Measurements from ENCODE around the gene COA1.
A peak's percentile ranks its signal among the peaks of the same experiment; 100 is the strongest.
"Not testable (repeated sequence)": the region's sequence is repeated elsewhere in the genome, so short reads cannot be mapped to it uniquely, and the experiment has no call there.

The COA1 gene, protein sequence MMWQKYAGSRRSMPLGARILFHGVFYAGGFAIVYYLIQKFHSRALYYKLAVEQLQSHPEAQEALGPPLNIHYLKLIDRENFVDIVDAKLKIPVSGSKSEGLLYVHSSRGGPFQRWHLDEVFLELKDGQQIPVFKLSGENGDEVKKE

DNA sequence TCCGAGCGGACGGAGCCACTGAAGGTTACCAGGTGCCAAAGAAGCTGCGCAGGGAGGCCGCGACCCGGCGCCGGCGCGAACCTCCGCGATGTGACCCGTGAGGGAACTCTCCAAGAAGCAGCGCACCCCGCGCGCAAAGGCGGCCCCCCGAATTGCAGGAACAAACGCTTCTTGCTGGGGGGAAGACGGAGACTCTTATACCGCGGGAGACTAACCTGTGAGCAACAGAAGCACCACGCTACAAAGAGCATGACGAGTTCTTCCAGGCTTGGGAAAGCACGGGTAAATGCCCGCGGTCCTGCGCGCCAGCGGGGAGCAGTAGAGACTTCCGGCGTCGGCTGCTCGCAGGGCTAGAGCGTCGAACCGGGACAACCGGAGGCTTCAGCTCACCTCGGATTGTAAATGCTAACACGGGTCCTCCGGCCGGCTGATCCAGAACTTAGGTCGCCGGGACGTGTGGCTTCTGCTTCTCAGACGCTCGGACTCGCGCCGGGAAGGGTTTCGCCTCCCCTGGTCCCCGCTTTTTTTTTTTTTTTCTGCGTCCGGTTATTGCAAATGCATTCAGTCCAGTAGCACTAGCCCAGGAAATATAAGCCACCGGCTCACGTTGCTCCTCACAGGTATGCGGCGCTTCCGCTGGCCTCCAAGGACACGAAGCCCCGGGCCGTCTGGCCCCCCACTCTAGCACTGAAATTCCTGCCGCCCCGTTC, at the start of gene COA1:
Gene COA1, minus strand, starts transcription at position 310 of the 710 bp plus-strand sequence. CDS start 80,909 bp downstream, outside the sequence.
- peak; percentile 95 for DNase-seq

DNA sequence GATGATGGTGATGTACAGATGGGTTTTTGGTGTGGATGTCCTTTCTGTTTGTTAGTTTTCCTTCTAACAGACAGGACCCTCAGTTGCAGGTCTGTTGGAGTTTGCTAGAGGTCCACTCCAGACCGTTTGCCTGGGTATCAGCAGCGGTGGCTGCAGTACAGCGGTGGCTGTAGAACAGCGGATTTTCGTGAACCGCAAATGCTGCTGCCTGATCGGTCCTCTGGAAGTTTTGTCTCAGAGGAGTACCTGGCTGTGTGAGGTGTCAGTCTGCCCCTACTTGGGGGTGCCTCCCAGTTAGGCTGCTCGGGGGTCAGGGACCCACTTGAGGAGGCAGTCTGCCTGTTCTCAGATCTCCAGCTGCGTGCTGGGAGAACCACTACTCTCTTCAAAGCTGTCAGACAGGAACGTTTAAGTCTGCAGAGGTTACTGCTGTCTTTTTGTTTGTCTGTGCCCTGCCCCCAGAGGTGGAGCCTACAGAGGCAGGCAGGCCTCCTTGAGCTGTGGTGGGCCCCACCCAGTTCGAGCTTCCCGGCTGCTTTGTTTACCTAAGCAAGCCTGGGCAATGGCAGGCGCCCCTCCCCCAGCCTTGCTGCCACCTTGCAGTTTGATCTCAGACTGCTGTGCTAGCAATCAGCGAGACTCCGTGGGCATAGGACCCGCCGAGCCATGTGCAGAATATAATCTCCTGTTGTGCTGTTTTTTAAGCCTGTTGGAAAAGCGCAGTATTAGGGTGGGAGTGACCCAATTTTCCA, 49.1 kb upstream of the COA1 start:
- DNase-seq, result not testable (repeated sequence)

DNA sequence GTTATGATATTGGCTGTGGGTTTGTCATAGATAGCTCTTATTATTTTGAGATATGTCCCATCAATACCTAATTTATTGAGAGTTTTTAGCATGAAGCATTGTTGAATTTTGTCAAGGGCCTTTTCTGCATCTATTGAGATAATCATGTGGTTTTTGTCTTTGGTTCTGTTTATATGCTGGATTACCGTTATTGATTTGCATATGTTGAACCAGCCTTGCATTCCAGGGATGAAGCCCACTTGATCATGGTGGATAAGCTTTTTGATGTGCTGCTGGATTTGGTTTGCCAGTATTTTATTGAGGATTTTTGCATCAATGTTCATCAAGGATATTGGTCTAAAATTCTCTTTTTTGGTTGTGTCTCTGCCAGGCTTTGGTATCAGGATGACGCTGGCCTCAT, 45.9 kb upstream of the COA1 start:
- not testable (repeated sequence) for DNase-seq

DNA sequence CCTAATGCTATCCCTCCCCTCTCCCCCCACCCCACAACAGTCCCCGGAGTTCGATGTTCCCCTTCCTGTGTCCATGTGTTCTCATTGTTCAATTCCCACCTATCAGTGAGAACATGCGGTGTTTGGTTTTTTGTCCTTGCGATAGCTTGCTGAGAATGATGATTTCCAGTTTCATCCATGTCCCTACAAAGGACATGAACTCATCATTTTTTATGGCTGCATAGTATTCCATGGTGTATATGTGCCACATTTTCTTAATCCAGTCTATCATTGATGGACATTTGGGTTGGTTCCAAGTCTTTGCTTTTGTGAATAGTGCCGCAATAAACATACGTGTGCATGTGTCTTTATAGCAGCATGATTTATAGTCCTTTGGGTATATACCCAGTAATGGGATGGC, 43.9 kb upstream of the COA1 start:
- not testable (repeated sequence) for DNase-seq

DNA sequence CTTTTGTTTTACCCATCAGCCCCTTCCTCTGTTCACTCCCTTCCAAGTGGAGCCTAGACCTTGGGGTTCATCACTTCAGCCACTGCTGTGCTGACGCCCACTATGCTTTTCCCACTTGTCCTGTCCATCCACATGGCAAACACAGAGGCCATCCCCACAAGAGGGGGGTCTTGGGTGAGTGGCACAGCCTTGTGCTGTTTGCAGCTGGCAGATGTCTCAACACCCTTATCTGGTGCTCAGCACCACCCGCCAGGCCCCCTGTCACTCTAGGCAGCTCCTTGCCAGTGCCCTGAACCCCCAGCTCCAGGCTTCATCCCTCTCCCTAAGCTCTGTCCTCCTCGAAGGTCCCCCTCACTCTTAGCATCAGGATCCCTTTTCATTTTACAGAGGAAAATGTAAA, 42.2 kb upstream of the COA1 start:
- no peak for DNase-seq

DNA sequence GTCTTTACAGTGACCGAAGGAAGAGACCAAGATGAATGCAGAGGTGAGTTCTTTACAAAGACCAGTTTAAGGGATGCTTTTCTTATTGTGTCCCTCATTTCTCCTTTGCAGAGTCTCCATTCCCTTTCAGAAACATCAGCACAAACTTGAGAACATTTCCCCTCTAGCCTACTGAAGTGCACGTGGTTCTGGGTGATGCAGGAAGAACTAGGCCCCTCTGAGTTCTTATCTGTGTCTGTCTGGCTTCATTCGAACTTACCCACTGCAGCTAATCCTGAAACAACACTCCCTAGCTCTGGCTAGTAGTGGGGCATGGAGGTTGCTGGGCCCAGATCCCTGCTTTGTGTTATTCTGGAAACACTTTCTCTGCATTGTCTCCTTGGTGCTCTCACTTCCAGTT, 41.8 kb upstream of the COA1 start:
- DNase-seq, result no peak

DNA sequence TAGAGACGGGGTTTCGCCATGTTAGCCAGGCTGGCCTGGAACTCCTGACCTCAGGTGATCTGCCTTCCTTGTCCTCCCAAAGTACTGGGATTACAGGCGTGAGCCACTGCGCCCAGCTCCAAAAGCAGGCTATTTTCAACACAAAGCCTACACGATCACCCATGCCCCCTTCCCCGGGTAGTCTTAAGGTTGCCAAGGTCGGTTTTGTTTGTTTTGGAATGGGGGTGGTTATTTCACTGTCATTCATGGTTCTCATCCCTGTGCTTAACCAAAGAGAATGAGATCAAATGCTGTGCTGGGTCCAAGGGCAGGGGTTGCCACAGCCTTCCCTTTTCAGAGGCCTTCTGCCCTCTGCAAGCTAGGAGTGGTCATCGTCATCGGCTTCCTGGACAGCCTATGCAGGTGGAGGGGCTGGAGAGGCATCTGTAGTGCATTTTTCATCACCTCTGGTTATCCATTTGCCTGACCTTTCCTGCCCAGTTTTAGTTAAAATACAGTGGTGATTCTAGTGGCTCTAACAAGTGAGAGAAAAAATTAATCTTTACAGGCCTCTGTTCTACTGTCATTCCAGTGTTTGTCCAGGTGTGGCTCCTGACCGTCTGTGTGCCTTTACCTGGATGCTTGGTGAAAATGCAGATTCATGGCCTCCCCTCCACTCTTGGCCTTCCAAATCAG, 40.6 kb upstream of the COA1 start:
- no peak for DNase-seq

DNA sequence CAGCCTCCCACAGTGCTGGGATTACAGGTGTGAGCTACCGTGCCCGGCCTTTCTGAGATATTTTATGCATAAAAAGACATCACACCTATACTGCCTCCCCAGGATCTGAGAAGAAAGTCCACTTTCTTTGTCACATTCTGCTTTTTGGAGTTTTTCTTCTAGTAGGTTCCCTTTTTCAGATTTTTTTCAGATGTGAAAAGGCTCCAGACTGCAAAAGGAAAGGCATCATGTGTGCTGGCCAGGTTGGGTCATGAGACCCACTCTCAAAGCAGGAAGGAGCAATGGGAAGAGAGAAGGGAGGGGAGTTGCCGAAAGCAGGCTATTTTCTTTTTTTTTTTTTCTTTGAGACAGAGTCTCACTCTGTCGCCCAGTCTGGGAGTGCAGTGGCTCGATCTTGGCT, 40.0 kb upstream of the COA1 start:
- DNase-seq, result peak; percentile 32

DNA sequence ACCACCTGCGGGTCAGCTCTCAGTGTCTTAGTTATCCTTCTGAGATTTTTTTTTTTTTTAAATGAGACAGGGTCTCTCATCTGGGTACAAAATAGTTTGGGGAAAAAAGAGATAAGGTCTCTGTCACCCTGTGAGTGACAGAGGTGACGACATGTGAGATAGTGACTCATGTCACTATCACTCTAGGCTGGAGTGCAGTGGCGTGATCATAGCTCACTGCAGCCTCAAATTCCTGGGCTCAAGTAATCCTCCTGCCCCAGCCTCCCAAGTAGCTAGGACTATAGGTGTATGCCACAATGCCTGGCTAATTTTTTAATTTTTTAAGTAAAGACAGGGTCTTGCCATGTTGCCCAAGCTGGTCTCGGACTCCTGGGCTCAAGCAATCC, 39.6 kb upstream of the COA1 start:
- DNase-seq, result peak; percentile 28

DNA sequence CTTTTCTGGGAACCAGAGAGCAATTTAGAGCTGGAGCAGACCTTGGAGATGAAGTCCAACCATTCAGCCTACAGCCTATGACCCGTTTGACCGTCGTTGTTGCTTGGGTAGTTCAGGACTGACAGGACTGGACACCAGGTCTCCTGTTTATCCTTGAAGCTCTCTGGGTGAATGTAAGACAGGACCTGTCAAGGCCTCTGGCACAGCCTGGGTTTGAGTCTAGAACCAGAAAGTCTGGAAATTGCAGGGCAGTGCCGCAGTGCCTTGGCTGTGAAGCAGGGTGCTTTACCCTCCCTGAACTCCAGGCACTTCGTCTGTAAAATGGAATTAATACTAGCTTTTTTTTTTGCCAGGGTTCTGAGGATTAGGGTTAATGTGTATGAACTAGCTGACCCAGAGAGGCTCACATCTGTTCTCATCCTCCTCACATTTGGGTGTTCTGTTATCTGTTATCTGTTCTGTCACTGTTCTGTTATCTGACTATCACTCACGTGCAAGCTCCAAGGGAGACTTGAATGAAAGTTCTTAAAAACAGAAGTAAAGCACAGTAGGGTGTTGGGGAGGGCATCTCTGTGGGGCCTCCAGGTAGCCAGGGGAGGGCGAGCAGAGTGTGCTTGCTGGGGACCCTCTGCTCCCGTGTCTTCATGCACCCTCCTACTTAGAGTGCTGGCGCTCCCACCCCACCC, 39.0 kb upstream of the COA1 start:
- DNase-seq, result no peak

DNA sequence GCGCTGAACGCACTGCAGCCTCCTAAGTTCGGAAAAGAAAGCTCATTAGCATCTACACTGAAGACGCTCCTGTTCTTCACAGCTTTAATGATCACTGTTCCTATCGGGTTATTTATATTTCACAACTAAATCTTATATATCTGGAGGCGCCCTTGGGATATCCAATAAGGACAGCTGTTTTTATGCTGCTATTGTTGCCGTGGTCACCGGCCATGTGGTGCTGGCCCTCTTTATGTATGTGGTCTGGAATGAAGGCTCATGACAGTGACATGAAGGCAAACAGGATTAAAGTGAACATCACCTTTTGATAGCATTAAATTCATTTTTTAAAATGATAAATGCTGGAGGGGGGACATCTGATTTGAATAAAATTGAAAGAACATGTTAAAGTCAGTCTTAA, 38.0 kb upstream of the COA1 start:
- DNase-seq, result no peak

DNA sequence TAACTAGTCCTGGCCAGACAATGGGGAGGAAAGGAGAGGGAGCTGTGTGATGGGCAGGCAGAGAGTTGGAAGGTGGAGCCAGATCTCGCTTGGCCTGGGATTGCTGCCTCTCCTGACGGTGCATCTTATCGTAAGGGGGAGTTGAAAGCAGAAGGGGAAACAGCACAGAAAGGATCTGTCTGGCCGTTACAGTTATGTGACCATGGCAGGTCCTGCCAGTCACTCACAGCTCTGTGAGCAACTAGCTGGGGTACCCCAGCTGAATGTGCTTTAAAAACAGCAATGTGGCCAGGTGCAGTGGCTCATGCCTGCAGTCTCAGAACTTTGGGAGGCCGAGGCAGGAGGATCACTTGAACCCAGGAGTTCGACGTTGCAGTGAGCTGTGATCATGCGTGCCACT, 37.2 kb upstream of the COA1 start:
- peak; percentile 27 for DNase-seq

DNA sequence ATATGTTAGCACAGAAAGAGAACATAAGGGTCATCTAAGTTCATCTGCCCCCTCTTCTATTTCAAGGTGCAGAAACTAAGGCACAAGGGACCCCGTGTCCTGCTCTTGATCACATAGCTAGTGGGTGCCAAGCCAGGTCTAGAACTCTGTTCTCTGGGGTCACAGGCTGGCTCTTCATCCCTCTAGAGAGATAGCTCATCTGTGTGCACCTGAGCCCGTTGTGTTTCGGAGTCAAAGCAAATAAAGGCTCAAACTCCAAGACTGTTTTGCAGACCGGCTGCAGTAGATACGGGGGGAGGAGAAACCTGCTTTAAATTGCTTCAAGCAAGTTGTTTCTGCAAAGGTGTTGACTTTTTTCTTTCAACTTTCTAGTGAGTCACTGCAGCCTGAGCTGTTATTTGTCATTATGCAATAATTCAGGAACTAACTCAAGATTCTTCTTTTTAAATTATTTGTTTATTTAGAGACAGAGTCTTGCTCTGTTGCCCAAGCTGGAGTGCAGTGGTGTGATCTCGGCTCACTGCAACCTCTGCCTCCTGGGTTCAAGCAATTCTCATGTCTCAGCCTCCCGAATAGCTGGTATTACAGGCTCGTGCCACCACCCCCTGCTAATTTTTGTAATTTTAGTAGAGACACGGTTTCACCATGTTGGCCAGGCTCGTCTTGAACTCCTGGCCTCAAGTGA, 35.6 kb upstream of the COA1 start:
- DNase-seq, result peak; percentile 55

DNA sequence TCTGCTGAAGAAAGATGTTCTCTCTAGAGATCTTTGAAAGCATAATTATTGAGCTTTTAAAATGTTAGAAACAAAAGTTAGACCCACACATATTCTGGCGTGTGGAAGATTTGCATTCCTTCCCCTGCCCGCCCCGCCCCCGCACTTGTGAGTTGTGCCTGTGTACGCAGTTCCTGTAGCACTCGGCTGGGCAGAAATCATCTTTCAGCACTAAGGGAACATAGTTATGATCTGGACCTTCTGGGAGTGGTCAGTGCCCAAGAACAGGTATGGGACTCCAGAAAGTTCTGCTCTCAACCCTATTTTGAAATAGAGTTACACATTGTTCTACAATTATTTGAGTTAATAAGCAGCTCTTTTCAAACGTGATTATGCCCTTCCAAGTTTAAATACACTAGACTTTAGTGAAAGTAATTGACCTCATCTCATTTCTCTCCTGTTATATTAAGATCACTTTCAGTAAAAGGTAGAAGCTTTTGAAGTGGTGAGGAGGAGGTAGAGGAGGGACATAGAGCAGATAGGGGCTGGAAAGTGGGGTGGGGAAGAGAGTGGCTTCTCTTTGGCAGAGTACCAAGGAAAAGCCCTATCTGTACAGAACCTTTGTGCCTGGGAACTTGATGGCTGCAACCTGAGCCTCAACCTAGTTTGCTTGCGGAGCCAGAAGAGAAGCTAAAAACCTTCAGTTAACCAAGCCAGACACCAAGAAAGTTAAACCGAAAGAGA, 34.9 kb upstream of the COA1 start:
- peak; percentile 84 for DNase-seq

DNA sequence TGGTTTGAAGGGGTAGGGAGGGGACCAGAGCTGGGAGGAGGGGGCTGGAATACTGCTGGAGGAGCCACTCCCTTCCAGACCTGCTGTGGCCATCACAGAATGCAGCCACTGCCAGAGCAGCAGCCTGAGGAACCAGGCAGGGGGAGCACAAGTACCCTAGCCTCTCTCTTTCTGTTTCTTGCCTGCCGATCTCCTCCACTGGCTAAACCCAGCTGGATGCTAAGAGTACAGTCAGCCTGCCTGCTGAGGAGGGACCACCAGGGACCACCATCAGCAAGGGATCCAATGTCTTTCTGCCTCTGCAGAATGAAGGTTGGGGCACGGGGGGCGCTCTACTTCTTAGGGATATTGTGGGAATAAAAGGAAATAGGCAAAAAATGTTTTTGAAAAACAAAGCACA, 33.9 kb upstream of the COA1 start:
- DNase-seq, result no peak

DNA sequence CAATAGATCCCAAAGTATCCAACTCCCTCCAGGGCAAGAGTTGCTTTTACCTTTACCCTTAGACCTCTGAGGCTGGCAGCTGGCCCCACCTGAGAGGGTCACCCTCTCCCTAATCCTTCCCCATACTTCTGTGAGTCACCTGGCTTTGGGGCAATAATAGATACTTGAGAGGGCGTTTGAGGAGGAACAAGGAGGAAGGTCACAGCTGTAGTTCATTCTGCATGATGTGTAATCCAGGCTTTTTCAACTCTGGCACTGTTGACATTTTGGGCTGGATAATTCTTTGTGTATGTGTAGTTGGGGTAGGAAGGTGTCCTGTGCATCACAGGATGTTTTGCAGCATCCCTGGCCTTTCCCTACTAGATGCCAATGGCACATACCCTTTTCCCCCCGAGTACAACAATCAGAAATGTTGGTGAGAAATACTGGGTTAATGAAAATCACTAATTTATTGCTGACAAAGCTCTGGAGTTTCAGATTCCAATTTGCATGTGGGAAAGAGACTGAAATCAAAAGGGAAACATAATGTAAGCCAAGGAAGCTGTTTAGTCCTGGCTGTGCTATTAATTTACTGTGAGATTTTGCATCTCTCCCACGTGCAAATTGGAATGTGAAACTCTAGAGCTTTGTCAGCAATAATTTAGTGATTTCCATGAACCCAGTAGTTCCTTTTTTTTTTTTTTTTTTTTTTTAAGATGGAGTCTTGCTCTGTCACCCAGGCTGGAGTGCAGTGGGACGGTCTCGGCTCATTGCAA, 32.8 kb upstream of the COA1 start:
- peak; percentile 87 for DNase-seq

DNA sequence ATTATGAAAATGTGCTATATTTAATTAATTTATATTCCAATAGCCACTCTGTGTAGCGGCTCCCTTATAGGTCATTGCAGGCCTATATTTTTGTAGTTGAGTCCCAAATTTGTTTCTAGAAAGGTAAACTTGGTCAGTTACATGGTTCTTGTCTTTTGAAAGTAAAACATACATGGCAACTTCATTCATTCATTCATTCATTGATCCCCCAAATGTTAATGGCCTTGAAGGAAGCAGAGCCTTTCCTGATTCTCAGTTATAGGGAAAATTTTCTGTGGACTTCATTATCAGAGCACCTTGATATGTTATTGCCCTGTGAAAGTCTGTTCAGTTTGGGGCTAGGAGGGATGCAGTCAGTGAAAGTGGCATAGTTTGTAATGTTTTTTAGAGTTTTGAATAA, 32.1 kb upstream of the COA1 start:
- DNase-seq, result no peak

DNA sequence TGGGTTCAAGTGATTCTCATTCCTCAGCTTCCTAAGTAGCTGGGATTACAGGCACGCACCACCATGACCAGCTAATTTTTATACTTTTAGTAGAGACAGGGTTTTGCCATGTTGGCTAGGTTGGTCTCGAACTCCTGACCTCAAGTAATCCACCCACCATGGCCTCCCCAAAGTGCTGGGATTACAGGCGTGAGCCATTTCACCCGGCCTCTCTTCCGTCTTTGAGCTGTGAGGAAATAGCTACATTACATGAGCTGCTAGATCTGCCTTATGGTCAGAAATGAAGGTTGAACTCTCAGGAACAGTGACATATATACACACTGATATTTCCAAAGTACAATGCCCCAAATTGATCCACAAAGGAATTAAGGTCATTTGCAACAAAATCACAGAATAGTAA, 31.5 kb upstream of the COA1 start:
- DNase-seq, result peak; percentile 28

DNA sequence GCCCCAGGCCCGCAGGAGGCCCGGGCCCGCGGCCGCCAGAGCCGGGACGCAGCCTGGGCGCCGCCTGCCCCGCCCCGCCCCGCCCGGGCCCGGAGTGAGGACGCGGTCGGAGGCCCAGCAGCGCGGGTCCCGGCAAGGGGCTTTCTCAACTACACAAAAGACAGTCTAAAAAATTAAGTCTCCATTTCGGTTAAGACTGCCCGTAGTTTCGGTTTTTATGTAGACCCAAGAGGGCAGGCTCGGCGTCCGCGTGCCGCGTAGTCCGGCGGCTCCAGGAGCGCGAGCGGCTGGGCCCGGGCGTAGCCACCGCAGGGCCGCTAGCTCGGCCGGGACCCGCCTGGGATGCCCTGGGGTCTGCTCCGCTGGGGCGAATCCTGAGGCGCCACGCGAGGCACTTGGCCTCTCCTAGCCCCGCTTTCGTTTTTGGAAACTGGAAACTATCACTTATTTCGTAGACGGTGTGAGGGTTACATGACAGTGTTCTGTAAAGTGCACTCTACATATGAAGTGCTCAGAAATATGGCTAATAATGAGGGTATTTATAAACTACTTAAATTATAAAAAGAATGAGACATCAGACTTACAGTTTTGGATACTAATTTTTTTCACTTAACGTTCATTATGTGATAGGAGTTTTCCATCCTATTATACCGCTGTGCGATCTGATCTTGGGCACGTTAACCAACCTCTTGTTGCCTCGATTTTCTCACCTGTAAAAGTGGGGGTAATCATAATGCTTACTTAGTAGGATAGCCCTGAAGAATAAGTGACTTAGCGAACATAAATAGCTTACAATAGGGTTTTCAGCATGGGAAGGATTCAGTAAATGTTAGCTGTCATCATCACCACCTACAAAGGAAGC, 29.7 kb upstream of the COA1 start:
- peak; percentile 83 for DNase-seq
